Left lung (tissue), 10 donors: ENCODE data around the gene OPCML. TPM values are rescaled to one million over a fixed set of nuclear protein-coding genes. Genes with fewer than 3 reads are reported as not detected.

Source experiments
- ATAC-seq: fragments of 200-7000 bp; cut with Tn5 transposase; one replicate; pipeline ENCODE4 v1.9.1; 2020; ENCODE audit warnings: moderate library complexity
- DNase-seq, 4 donors: peaks; one replicate each; pipeline ENCODE4 v3.0.0-alpha.2; 2013 to 2020
- H3K27ac ChIP-seq, 2 donors: fragments of 200-600 bp; sonication (generic) in 1 of 2; one replicate each; pipeline versions ENCODE4 v1.5.0 to v1.8.0; 2020 to 2021
- H3K27me3 ChIP-seq, 2 donors: fragments of 200-600 bp; sonication (generic) in 1 of 2; one replicate each; pipeline versions ENCODE4 v1.5.0 to v1.8.0; 2020 to 2021
- H3K36me3 ChIP-seq, 2 donors: fragments of 200-600 bp; sonication (generic) in 1 of 2; one replicate each; pipeline versions ENCODE4 v1.5.0 to v1.8.0; 2020 to 2021
- H3K4me1 ChIP-seq, 2 donors: fragments of 200-600 bp; one replicate each; pipeline ENCODE4 v1.8.0; 2021
- H3K4me3 ChIP-seq, 2 donors: fragments of 200-600 bp; sonication (generic) in 1 of 2; one replicate each; pipeline versions ENCODE4 v1.5.0 to v1.8.0; 2020 to 2021; ENCODE audit warnings: mild to moderate bottlenecking in 1 of 2
- H3K9me3 ChIP-seq, 2 donors: fragments of 200-600 bp; sonication (generic) in 1 of 2; one replicate each; pipeline versions ENCODE4 v1.5.0 to v1.8.0; 2020 to 2021
- CTCF ChIP-seq, 2 donors: fragments of 200-600 bp; sonication (generic) in 1 of 2; IDR thresholded peaks; one replicate each; pipeline versions ENCODE4 v1.5.0 to v1.8.0; 2021; ENCODE audit warnings: antibody characterized with exemption in 2 of 2
- intact Hi-C, 2 donors: fragments of 100-400 bp; cut with DNase I; formaldehyde crosslinking; loops; one replicate each; pipeline versions ENCODE4 v1.11.2 to v1.14.2; 2022
- polyA plus RNA-seq, 6 donors: library from polyadenylated mRNA; unstranded; fragments of 120-200 nt; gene quantifications; one replicate each; pipeline ENCODE4 v1.2.1, GENCODE V29; 2013; ENCODE audit not compliant: insufficient read length in 6 of 6
- total RNA-seq, 2 donors: library from RNA; stranded (reverse); fragmentation: NEBNext Ultra II Directional; extraction: Animal tissue kit (Norgen Biotek cat#: 25700); gene quantifications; one replicate each; pipeline ENCODE4 v1.2.1, GENCODE V29; 2021
- donor health status: DM: no; HTN: yes; CAD: no.
- donor health status: DM: no; HTN: no; CAD: no.

OPCML gene
- total and polyA plus RNA-seq, 8 donors = 0.98 to 5.3 (median 1.9) TPM; not detected in 2

DNA sequence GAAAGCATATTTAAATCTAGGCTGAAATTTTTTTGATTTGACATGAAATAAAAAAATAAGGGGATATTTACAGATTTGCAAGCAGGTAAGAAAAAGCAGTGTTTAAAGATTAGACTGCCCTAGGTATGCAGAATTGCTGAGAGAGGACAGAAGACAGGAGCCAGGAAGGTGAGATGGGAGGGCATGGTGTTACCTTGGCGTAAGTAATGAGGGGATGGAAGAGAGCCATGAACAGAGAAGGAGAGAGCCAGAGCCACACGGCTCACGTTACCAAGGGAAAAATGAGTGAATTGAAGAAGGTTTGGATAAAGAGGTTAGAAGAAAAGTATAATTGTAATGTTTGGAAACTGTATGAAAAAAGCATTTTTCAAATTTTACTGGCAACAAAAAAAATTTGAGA lies 904.3 kb downstream of the OPCML start:
- ATAC-seq (no peak), DNase-seq (no peak)
- no peaks in the 10 kb centered on the region for H3K9me3 ChIP-seq
- H3K27me3 ChIP-seq = no peaks in the 10 kb centered on the region
- H3K4me3 ChIP-seq = no peak overlapping the region
- H3K4me1 ChIP-seq = no peaks in the 10 kb centered on the region
- H3K36me3 ChIP-seq = no peaks in the 10 kb centered on the region
- no peak overlapping the region for H3K27ac ChIP-seq
- TF ChIP-seq CTCF (IDR thresholded peaks at IDR 0.05) = no peak
- intact Hi-C loops = no loop called here

DNA sequence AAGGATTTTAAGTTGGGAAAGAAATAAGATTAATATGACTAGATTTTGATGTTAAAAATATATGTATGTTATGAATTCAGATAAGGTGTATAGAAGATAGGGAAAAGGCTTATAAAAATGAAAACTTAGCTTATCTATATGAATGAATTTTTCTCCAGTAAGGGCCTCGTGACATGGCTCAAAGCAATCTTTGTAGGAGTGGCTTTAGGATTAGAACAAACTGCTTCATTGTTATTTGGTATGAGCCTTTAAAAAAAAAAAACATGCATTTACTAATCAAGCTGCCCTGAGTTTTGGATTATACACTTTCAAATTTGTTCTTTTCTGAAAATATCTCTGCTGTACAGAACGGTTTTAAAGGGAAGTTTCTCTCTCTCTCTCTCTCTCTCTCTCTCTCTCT lies 905.9 kb downstream of the OPCML start:
- TF ChIP-seq CTCF (IDR thresholded peaks at IDR 0.05) = no peak
- Histone ChIP-seq H3K27ac (no peak overlapping the region), H3K27me3 (no peaks in the 10 kb centered on the region), H3K36me3 (no peaks in the 10 kb centered on the region), H3K9me3 (no peaks in the 10 kb centered on the region), H3K4me1 (no peaks in the 10 kb centered on the region), H3K4me3 (no peak overlapping the region)
- no peak for ATAC-seq
- DNase-seq = no peak
- intact Hi-C loops = no loop called here

GRCh38 chr11:132623511-132623910 lies 908.8 kb downstream of the OPCML start:
- no peaks in the 10 kb centered on the region for H3K27me3 ChIP-seq
- no peaks in the 10 kb centered on the region for H3K36me3 ChIP-seq
- H3K27ac ChIP-seq = no peak overlapping the region
- H3K9me3 ChIP-seq = no peaks in the 10 kb centered on the region
- ATAC-seq (no peak), DNase-seq (no peak)
- H3K4me3 ChIP-seq = no peak overlapping the region
- intact Hi-C loops = no loop called here
- H3K4me1 ChIP-seq = no peaks in the 10 kb centered on the region
- no peak for TF ChIP-seq CTCF (IDR thresholded peaks at IDR 0.05)

DNA sequence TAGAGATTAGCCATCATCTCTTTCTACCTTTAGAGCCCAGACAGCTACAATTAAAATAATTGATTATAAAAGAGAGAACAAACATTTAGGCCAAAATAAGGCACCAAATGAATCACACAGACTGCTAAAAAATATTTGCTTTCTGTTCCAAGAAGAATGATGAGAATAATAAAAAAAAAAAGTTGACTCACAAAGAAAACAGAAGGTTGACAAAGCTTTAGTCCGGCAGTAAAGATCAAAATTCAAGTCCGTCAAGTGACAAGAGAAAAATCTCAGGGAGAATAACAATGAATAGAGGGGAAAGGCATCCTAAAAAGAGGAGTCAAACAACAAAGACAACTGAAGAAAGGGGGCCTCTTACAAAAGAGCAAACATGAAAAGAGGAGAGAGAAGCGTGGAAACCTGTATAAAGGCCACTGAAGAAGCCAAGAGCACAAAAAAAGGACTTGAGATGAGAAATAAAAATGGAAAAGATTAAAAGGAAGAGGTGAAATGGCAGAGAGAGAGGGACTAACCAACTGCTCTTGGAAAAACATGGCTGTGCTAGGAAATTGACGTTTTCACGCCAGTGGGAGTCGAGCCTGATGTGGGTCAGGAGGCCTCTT lies 910.2 kb downstream of the OPCML start:
- ATAC-seq (no peak), DNase-seq (no peak)
- H3K36me3 ChIP-seq = no peaks in the 10 kb centered on the region
- no peaks in the 10 kb centered on the region for H3K4me1 ChIP-seq
- intact Hi-C loops = no loop called here
- TF ChIP-seq CTCF (IDR thresholded peaks at IDR 0.05) = no peak
- no peak overlapping the region for H3K4me3 ChIP-seq
- no peak overlapping the region for H3K27ac ChIP-seq
- no peaks in the 10 kb centered on the region for H3K9me3 ChIP-seq
- no peaks in the 10 kb centered on the region for H3K27me3 ChIP-seq

DNA sequence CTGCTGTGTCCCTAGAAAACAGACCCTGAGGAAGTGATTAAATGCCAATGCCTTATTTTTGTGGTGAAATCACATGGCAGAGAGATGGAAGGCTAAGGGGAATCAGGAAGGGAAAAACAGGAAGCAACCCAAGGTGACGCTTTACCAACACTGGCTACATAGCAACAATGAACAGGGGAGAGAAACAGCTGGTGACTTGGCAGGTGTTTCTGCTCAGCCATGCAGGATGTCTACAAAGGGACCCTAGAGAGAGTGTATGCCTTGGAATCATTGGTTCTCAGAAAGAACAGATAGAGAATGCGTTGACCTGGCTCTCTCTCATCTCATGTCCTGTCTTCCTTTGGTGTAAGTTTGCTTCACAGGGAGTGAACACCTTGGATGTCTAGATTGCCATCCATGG lies 911.9 kb downstream of the OPCML start:
- intact Hi-C loops = no loop called here
- no peaks in the 10 kb centered on the region for H3K4me1 ChIP-seq
- no peak overlapping the region for H3K27ac ChIP-seq
- no peaks in the 10 kb centered on the region for H3K27me3 ChIP-seq
- no peak for TF ChIP-seq CTCF (IDR thresholded peaks at IDR 0.05)
- ATAC-seq (no peak), DNase-seq (no peak)
- H3K4me3 ChIP-seq = no peak overlapping the region
- H3K36me3 ChIP-seq = no peaks in the 10 kb centered on the region
- H3K9me3 ChIP-seq = no peaks in the 10 kb centered on the region
